ENCODE measurements around the gene SLC35D2. TPM values are rescaled to one million over a fixed set of nuclear protein-coding genes. Genes with fewer than 3 reads are reported as not detected.
A peak's percentile ranks its signal among the peaks of the same experiment; 100 is the strongest.

The SLC35D2 gene
- total RNA-seq, 1 donor from 2014 or later, result 44.7 TPM

DNA sequence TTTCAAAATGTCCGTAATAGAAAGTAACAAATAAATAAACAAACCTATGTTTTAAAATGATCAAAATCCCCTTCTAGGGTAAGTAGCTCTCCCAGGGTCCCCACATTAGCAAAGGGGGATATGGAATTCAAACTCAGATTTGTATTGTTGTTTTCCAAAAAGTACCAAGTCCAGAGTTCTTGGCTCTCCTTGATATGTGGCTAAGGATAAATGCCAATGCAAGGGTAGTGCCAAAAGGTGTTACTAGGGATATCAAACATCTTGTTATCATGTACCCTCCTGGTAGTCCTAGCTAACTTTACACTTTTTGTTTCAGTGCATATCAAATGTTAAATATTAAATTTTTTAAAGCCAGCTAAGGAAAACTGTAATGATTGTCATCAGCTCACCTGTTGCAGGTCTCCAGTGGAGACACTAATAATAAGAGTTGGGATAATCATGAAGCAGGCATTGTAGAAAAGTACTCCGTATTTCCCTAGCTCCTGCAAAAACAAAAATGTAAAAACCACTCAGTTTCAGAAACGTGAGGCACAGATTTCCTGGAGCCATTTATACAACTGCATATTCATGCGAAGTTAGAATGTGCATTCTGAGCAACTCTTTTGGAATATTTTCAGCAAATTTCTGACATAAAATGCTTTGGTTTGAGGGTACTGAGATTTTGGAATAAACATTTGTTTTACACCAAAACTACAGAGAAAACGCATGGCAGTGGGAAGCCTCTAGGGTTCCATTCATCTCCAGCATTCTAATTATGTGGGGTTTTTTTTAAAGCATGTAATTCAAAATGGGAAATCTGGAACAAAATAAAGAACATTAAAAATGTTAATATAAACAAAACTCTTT is 39.8 kb downstream of the SLC35D2 start:
- H3K36me3 Mint-ChIP-seq (ENCODE audit: unreplicated experiment), result peaks cover 21% of the 10 kb centered on the region
- peaks cover 26% of the 10 kb centered on the region for H3K4me1 Mint-ChIP-seq (ENCODE audit: low read depth, unreplicated experiment)
- TF ChIP-seq, protein P1, sequence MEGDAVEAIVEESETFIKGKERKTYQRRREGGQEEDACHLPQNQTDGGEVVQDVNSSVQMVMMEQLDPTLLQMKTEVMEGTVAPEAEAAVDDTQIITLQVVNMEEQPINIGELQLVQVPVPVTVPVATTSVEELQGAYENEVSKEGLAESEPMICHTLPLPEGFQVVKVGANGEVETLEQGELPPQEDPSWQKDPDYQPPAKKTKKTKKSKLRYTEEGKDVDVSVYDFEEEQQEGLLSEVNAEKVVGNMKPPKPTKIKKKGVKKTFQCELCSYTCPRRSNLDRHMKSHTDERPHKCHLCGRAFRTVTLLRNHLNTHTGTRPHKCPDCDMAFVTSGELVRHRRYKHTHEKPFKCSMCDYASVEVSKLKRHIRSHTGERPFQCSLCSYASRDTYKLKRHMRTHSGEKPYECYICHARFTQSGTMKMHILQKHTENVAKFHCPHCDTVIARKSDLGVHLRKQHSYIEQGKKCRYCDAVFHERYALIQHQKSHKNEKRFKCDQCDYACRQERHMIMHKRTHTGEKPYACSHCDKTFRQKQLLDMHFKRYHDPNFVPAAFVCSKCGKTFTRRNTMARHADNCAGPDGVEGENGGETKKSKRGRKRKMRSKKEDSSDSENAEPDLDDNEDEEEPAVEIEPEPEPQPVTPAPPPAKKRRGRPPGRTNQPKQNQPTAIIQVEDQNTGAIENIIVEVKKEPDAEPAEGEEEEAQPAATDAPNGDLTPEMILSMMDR (IDR thresholded peaks at IDR 0.05; ENCODE audit: partially characterized antibody, unreplicated experiment), result no peak
- peak overlapping the region; percentile 94 for H3K27ac Mint-ChIP-seq (ENCODE audit: unreplicated experiment)
- no peak overlapping the region for H3K4me3 Mint-ChIP-seq (ENCODE audit: unreplicated experiment)
- peaks cover 6% of the 10 kb centered on the region for H3K27me3 Mint-ChIP-seq (ENCODE audit: unreplicated experiment)
- peaks cover 6% of the 10 kb centered on the region for H3K9me3 Mint-ChIP-seq (ENCODE audit: unreplicated experiment)
- DNase-seq, result no peak

DNA sequence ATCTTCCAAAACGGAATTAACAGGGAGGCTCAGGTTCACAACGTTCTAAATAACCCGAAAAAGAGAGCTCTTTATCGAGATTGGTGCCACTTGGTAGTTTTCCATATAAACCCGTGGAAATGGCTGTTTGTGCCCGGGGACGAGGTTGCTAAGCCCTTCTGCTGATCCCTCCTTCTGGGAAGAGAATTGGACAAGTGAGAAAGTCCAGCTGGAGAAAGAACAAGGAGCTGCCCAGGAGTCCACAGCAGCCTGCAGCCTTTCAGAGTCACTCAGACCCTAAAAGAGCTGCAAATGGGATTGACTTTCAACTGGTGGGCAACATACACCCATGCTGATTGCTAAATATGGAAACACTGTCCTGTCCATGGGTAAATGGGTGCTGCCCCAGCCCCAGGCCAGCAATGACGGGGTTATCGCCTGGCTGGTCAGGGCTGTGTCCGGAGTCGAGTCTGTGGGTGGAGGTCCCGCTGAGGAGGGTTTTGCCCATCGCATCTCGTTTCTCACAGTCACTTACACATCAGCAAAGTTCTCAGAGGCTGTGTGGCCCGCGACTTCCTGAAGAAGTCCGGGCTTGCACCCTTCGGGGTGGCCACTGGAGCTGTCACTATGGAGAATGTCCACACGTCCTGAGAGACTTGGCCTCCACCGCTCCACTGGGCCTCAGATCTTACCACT is 40.8 kb downstream of the SLC35D2 start:
- H3K4me1 Mint-ChIP-seq (ENCODE audit: low read depth, unreplicated experiment), result peaks cover 26% of the 10 kb centered on the region
- TF ChIP-seq, protein P1 (IDR thresholded peaks at IDR 0.05; ENCODE audit: partially characterized antibody, unreplicated experiment), result no peak
- peaks cover 6% of the 10 kb centered on the region for H3K27me3 Mint-ChIP-seq (ENCODE audit: unreplicated experiment)
- peaks cover 4% of the 10 kb centered on the region for H3K9me3 Mint-ChIP-seq (ENCODE audit: unreplicated experiment)
- DNase-seq, result no peak
- H3K36me3 Mint-ChIP-seq (ENCODE audit: unreplicated experiment), result peaks cover 12% of the 10 kb centered on the region
- peak overlapping the region; percentile 94 for H3K27ac Mint-ChIP-seq (ENCODE audit: unreplicated experiment)
- peak overlapping the region; percentile 1 for H3K4me3 Mint-ChIP-seq (ENCODE audit: unreplicated experiment)

DNA sequence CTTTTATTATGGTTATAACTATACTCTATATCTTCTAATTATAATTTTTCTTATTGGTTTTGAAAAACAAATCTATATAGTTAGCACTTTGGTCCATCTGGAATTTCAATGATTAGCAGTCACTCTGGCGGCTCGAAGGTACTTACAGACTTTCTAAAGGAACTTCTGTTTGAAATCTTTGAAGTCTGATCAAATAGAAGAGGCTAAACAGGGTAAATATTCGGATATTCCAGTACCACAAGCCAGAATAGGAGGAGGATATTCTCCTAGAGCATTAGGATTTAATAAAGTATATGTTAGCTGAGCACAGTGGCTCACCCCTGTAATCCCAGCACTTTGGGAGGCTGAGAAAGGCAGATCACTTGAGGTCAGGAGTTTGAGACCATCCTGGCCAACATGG is 42.8 kb downstream of the SLC35D2 start:
- Mint-ChIP-seq H3K9me3 (ENCODE audit: unreplicated experiment) (peaks cover 2% of the 10 kb centered on the region), H3K4me1 (ENCODE audit: low read depth, unreplicated experiment) (peaks cover 20% of the 10 kb centered on the region), H3K27ac (ENCODE audit: unreplicated experiment) (no peak overlapping the region), H3K27me3 (ENCODE audit: unreplicated experiment) (no peaks in the 10 kb centered on the region), H3K4me3 (ENCODE audit: unreplicated experiment) (no peak overlapping the region), H3K36me3 (ENCODE audit: unreplicated experiment) (peaks cover 4% of the 10 kb centered on the region)
- TF ChIP-seq, protein P1 (IDR thresholded peaks at IDR 0.05; ENCODE audit: partially characterized antibody, unreplicated experiment), result no peak
- DNase-seq, result no peak

DNA sequence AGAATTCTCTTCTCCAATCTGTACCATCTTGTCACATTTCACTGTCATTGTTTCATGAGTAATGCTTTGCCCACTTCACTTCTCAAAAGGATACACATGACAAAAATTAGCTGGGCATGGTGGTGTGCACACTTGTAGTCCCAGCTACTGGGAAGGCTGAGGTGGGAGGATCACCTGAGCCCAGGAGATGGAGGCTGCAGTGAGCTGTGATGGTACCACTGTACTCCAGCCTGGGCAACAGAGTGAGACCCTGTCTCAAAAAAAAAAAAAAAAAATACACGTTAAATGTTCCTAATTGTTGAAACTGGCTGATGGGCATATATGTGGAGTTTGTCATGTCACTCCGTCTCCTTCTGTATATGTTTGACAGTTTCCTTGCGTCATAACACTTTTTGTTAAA is 45.2 kb downstream of the SLC35D2 start:
- H3K9me3 Mint-ChIP-seq (ENCODE audit: unreplicated experiment), result no peaks in the 10 kb centered on the region
- no peaks in the 10 kb centered on the region for H3K27me3 Mint-ChIP-seq (ENCODE audit: unreplicated experiment)
- TF ChIP-seq, protein P1 (IDR thresholded peaks at IDR 0.05; ENCODE audit: partially characterized antibody, unreplicated experiment), result no peak
- H3K4me1 Mint-ChIP-seq (ENCODE audit: low read depth, unreplicated experiment), result peaks cover 13% of the 10 kb centered on the region
- DNase-seq, result no peak
- H3K4me3 Mint-ChIP-seq (ENCODE audit: unreplicated experiment), result no peak overlapping the region
- no peak overlapping the region for H3K27ac Mint-ChIP-seq (ENCODE audit: unreplicated experiment)
- H3K36me3 Mint-ChIP-seq (ENCODE audit: unreplicated experiment), result peaks cover 5% of the 10 kb centered on the region

DNA sequence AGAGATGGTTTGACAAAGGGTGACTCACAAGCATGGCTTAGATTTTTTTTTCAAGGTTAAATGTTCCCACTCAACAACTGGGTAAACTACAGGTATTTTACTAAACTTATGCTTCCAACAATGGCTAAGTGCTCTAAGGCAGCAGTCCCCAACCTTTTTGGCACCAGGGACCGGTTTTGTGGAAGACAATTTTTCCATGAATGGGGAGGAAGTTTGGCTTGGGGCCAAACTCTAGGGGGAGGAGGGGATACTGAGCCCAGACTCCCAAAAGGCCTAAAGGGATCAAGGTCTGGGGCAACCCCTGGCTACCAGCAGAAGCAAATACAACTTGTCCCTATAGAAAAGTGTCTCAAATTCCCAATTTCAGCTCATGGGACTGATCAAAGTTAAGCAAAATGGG is 49.6 kb downstream of the SLC35D2 start:
- H3K27me3 Mint-ChIP-seq (ENCODE audit: unreplicated experiment), result no peaks in the 10 kb centered on the region
- TF ChIP-seq, protein P1 (IDR thresholded peaks at IDR 0.05; ENCODE audit: partially characterized antibody, unreplicated experiment), result no peak
- no peak overlapping the region for H3K27ac Mint-ChIP-seq (ENCODE audit: unreplicated experiment)
- no peaks in the 10 kb centered on the region for H3K9me3 Mint-ChIP-seq (ENCODE audit: unreplicated experiment)
- H3K4me1 Mint-ChIP-seq (ENCODE audit: low read depth, unreplicated experiment), result no peaks in the 10 kb centered on the region
- no peak overlapping the region for H3K4me3 Mint-ChIP-seq (ENCODE audit: unreplicated experiment)
- no peak for DNase-seq
- H3K36me3 Mint-ChIP-seq (ENCODE audit: unreplicated experiment), result peaks cover 5% of the 10 kb centered on the region
